Midbrain (tissue), 1 donor: ENCODE results near the gene MSRB1.
"Not testable (repeated sequence)": the region's sequence is repeated elsewhere in the genome, so short reads cannot be mapped to it uniquely, and the experiment has no call there.

Experiments
- DNase-seq: peaks from one replicate; lab custom pipeline; 2025; lab: John Stamatoyannopoulos, UW

The MSRB1 gene

DNA sequence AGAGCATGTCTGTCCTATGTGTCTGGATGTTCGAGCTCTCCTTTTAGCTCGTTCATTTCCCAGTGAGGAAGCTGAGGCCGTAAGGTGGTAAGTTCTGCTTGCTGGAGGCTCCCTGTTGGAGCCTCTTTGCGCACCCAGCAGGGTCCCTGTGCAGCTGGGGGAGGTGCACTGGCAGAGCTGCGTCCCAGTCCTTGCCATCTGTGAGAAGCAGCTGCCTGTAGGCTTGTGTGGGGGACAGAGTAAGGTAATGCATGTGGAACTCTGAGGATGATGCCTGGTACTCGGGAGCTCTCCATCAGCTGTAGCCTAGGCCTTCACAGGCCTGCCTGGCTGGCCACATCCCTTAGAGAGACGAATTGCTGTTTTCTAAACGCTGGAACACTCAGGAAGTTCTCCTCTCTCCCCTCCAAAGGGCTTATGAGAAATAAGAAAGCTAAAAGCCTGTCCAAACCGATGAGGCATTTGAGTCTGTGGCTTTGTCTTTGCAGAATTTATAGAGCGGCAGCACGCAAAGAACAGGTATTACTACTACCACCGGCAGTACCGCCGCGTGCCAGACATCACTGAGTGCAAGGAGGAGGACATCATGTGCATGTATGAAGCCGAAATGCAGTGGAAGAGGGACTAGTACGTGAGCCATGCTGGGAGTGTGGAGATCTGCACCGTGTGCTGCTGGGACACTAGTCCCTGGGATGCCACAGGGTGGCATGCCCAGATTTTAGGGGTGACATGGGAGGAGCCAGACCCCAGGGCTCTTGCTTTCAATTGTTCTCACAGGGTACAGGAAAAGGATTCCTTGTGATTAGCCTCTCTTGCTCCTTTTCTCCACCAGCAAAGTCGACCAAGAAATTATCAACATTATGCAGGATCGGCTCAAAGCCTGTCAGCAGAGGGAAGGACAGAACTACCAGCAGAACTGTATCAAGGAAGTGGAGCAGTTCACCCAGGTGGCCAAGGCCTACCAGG is 17.9 kb upstream of the MSRB1 start:
- no peak for DNase-seq

DNA sequence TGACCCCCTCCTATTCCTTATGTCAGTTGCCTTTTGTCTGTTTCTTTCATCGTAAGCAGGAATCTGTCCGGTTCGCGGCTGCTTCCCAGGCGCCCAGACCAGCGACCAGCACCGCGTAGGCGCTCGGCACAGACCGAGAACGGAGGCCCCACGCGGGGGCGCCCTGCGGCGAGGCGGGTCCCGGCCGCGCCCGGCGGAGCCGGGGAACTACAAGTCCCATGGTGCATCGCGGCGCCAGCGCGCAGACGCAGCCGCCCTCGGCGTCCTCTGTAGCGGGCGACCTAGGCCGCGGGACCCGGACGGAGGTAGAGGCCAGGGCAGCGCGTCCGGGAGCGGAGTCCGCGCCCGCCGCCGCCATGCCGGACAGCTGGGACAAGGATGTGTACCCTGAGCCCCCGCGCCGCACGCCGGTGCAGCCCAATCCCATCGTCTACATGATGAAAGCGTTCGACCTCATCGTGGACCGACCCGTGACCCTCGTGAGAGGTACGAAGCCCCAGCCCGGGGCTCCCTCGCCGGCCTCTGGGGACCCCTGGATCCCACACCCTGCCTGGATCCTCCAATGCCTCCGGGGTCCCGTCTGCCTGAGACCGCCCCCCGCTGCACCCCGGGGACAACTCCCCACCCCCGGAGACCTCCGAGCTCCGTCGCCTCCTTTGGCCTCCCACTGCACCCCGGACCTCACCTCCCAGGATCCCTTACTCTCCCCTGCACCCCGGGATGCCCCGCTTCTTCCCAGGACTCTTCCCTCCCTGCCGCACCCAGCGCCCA is 16.5 kb upstream of the MSRB1 start, which contains the start of gene NDUFB10:
NDUFB10 (plus strand) TSS at position 270 of the 771 bp plus-strand sequence; CDS start at position 357, 87 bp downstream.
- DNase-seq, result peak; percentile 93

DNA sequence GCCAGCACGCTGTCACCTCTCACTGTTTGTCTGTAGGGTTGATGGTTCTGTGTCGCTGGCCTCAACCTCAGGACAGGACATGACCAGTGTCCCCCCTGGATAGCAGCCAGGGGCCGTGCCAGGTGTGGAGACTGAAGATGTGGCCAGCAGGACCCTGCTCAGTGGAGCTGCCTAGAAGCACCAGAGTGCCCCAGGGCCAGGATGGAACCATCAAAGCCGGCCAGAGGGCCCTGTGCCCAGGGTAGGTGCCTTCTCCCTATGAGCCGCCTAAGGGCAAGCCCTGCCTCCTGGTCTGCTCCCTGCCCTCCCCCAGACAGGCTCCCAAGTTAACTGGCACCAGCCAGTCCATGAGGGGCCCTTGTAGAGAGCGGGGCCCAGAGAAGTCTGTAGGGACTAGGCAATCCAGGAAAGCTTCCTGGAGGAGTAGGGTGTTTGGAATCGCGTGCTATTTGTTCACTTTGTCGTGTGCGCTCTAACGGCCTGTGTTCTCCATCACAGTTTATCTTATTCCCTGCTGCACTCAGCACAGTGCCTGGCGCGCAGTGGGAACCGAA is 15.8 kb upstream of the MSRB1 start:
- no peak for DNase-seq

DNA sequence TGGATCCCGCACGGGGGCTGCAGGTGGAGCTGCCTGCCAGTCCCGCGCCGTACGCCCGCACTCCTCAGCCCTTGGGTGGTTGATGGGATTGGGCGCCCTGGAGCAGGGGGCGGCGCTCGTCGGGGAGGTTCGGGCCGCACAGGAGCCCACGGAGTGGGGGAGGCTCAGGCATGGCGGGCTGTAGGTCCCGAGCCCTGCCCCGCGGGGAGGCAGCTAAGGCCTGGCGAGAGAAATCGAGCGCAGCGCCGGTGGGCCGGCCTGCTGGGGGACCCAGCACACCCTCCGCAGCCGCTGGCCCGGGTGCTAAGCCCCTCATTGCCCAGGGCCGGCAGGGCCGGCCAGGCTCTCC is 15.1 kb upstream of the MSRB1 start:
- not testable (repeated sequence) for DNase-seq

DNA sequence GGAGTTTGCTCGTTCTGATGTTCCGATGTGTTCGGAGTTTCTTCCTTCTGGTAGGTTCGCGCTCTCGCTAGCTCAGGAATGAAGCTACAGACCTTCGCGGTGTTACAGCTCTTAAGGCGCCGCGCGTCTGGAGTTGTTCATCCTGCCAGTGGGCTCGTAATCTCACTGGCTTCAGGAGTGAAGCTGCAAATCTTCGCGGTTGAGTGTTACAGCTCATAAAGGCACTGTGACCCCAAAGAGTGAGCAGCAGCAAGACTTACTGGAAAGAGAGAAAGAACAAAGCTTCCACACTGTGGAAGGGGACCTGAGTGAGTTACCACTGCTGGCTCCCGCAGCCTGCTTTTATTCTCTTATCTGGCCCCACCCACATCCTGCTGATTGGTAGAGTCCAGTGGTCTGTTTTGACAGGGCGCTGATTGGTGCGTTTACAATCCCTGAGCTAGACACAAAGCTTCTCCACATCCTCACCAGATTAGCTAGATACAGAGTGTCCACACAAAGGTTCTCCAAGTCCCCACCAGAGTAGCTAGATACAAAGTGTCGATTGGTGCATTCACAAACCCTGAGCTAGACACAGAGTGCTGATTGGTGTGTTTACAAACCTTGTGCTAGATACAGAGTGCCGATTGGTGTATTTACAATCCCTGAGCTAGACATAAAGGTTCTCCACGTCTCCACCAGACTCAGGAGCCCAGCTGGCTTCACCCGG is 14.6 kb upstream of the MSRB1 start:
- not testable (repeated sequence) for DNase-seq

DNA sequence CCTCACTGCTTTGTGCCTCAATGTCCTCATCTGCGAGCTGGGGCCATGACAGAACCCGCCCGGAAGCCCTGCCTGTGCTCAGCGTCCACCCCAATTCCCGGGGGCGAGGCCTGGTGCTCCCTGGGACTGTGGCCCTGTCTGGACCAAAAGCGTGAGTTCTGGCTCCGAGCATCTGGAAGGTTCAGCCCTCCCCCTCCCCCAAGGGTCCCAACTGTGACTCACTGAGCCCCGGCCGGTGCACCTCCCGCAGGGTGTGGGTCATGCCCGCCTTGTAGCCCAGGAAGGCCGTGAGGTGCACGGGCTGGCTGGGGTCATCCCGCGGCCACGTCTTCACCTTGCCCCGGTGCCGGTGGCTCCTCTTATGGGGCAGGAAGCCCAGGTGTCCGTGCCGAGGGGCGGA is 10.7 kb upstream of the MSRB1 start:
- DNase-seq, result no peak

DNA sequence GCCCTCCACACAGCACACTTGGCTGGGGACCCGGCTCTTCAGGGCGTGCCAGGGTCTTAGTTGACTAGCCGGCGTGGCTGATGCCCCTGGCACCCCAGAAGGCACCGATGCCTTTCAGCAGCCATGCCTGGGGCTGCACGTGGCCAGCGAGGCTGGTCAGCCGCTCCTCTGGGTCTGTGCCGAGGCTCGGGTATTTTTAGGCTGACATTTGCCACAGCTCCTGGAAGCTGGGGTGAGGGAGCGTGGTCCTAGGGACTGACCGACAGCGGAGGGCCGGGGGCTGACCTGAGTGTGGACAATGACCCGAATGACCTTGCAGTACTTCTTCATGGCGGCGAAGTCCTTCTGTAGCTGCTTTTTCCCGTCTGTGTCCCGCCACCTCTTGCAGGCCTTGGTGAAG is 7.6 kb upstream of the MSRB1 start:
- DNase-seq, result no peak

DNA sequence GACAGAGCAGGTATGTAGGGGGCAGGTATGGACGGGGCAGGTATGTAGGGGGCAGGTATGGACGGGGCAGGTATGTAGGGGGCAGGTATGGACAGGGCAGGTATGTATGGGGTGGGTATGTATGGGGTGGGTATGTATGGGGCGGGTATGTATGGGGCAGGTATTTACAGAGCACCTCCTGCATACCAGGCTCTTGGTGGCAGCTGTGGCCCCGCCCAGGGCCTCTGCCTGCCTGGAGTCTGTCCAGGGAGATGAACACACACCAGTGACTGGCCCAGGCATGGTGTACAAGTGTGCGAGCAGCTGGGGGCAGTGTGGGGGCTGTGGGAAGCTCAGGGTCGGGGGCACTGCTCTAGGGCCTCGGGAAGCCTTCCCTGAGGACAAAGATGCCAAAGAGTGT is 7.0 kb upstream of the MSRB1 start:
- DNase-seq, result no peak

DNA sequence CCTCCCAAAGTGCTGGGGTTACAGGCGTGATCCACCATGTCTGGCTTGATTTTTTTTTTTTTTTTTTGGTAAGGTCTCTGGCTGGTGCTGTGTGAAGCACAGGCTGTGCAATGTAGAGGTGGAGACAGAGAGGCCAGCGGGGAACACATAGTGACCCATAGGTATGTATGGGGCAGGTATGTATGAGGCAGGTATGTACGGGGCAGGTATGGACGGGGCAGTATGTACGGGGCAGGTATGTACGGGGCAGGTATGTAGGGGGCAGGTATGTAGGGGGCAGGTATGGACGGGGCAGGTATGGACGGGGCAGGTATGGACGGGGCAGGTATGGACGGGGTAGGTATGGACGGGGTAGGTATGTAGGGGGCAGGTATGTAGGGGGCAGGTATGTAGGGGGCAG is 6.5 kb upstream of the MSRB1 start:
- DNase-seq, result no peak

DNA sequence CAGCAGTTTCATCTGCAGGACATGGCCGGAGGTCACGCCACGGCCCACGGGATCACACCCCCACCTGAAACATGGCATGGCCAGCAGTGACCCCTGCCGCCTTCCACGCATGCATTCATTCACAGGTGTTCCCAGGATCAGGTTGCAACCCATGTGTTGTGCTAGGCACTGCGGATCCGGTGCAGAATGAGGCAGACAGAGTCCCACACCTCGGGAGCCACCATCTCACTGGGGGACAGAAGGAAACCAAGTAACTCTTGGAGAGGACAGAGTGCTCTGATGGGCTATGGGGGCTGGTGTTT is 4.3 kb upstream of the MSRB1 start:
- DNase-seq, result no peak

DNA sequence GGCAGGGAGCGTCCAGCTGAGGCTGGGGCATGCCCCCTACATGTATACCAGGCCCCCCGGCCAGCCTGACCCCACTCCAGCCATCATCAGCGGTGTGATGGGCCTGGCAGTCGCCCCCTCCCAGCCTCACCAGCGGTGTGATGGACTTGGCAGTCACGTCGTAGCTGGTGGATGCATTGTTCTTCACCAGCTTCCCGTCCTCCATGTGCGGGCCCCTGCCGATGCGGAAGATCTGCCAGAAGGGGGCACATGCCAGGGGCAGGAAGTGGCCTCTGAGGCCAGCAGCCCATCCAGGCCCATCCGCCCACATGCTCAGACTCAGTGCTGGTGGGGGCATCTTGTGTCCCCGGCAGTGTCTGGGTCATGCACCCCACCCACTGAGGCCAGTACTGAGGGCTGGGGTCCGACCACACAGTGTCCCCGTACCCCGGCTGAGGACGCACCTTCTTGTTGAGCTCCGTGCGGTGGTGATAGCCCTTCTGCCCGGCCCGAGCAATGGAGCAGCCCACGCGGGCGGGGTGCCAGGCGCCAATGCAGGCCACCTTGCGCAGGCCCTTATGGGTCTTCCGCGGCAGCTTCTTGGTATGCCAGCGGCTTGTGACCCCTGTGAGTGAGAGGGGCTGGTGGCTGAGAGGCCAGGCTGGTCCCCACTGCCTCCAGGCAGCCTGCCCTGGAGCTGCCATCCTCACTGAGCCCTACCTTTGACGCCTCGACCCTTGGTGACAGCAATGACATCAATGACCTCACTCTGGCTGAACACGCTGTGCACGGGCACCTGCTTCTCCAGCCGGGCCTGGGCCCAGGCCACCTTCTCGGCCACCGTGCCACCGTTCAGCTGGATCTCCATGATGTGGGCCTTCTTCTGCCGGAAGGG is 3.7 kb upstream of the MSRB1 start:
- DNase-seq, result no peak

DNA sequence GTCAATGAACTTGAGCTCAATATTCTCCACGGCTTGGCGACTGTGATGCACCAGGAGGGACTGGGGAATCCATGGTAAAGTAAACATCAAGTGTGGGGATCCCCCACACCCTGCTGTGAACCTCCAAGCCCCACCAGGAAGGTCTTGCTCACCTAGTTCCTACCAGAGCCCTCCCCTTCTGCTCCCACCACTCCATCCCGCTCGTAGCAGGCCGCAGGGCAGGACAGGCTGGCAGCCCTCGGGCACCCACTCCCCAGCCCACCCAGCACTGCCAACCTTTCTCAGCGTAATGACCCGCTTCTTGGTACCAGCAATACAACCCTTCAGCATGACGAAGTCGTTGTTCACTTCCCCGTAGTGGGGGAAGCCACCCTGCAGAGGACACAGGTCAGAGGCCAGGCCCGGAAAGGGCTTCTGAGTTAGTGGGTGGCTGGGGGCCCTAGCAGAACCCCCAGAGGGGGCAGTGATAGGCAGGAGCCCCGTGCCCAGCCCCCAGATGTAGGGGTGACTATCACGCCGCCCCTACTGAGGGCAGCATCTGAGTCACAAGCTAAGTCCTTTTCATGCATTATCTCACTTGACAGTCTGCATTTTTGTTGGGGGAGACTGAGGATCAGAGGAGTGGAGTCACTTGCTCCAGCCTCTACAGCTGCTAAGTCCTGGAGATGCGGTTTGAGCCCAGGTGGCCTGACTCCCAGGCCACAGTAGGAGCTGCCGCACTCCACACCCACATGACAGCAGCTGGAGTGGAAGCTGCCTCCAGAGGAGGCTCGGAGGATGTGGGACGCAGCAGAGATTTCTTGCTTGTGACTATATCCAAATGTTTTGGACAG is 2.8 kb upstream of the MSRB1 start:
- DNase-seq, result no peak

DNA sequence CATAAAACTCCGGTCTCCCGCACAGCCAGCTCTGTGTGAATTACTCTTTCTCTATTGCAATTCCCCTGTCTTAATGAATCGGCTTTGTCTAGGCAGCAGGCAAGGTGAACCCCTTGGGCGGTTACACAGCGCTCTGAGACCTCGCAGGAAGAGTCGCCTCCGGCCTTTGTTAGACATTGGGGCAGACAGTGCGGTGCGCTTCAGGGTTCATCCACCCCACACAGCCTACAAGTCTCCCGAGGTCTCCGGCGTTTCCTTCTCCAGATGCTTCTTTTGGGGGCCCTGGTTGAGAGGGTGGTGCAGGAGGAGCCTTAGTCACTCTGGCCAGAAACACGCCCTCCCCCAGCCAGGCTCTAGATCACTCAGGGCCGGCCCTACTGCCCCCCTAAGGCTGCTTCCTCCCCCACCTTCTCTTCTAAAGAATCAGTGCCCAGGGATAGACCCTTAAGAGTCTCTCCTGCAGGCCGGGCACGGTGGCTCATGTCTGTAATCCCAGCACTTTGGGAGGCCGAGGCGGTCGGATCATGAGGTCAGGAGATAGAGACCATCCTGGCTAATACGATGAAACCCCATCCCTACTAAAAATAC is 1.7 kb upstream of the MSRB1 start:
- DNase-seq, result no peak

DNA sequence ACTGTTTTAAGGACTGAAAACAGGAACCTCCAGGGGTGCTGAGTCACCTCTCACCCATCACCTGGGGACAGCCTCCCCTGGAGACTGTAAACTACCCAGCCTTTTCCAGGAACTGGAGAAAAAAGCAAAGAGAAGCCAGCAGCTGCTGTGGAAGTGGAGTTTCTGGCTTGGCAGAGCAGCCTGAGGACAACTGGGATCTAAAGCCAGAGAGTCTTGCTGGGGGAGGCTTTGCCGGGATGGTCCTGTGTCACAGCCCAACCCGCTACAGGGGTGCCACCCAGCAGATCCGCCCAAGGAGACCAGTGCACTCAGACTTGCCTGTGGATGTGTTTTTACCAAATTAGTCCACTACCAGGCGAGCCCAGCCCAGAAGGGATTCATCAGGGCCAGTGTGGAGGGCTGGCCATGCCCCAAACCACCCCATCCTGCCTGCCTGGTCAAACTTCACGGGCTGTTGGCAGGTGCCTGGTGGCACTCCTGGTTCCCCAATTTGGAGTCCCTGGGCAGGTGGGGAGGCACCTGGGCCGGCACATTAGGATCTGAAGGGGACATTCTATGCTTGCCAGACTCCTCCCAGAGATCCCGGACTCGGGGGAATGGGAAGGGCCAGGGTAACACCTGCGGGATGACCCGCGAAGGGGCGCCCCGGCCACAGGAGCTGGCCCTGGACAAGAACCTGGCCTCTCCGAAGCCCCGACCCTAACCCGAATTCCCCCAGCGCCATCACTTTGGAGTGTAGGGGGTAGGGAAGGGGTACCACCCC is 771 bp downstream of the MSRB1 start:
- no peak for DNase-seq

DNA sequence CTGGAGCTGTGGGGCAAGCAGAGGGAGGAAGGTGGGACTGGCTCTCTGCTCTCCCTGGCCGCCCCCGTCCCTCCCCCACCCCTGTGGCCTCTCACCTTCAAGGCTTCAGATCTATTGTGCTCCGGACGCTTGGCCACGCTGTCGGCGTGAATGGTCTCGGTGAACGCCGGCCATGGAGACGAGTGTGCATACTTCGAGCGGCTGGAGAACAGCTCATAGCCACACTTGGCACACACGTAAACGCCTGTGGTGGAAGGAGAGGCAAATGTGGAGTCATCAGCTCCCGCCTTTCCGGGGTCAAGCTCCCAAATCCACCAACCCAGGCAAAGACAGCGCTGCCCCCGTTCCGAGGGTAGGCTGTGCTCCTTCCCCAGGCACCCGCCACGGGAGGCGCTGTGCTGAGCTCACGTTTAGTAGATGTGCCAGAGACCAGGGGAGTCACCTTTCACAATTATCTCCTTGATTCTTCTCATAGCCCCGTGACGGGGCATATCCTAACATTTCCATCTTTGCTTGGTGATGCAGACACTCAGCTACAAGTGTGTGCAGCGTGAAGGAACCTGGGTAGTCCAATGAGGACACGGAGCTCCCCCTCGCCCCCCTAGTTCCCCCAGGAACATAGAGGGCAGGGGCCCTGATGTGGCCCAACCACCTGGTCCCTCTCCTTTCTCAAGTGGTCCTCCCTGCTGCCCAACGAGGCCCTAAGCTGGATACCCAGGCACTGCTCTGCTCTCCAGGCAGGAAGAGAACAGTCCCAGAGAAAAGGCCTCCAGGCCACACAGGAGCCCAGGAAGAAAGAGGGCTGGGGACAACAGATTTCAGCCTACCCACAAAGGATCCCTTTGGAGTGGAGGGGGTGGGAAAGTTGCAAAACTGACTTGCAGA is 1.6 kb downstream of the MSRB1 start:
- no peak for DNase-seq

DNA sequence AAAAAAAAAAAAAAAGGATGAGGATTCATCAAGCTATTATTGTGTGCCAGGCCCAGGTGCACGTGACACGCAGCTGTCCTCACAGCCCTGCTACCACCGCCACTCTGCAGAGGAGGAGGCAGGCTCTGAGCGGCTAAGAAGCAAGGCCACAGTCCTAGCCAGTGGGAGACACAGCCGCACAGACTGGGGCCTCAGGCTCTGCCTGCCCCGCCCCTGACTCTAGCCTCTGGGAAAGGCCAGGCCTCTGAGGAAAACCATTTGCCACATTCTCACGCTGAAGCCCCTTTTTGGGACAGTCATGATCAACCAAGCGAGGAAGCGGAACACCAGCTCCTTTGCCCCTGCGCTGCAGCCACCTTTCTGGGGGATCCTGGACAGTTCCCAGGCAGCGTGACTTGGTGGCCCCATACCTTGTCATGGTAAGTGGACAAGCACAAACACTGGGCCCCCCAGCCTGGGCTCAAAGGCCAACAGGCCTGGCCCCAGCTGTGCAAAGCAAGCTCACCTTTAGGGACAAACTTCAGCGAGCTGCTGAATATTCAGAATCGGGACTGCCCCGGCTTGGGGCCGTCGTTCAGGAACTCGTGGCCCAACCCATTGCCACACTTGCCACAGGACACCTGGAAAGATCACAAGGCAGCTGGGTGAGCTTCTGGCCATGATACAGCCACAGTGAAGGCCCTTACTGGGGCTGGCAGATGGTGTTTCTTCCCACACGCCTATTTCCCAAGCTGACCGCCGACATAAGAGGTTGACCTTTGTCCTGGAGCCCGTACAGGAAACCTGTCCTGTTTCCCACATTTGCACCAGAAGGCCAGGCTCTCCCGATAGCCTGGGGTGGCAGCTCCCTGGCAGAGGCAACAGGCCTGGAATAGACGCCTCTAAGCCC is 2.5 kb downstream of the MSRB1 start:
- no peak for DNase-seq

DNA sequence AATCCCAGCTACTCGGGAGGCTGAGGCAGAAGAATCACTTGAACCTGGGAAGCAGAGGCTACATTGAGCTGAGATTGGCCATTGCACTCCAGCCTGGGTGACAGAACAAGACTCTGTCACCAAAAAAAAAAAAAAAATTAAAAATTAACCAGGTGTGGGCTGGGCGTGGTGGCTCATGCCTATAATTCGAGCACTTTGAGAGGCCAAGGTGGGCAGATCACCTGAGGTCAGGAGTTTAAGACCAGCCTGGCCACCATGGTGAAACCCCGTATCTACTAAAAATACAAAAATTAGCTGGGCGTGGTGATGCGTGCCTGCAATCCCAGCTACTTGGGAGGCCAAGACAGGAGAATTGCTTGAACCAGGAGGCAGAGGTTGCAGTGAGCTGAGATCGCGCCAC is 3.2 kb downstream of the MSRB1 start:
- DNase-seq, result not testable (repeated sequence)
